ENCODE measurements around the gene DCXR.

DNA sequence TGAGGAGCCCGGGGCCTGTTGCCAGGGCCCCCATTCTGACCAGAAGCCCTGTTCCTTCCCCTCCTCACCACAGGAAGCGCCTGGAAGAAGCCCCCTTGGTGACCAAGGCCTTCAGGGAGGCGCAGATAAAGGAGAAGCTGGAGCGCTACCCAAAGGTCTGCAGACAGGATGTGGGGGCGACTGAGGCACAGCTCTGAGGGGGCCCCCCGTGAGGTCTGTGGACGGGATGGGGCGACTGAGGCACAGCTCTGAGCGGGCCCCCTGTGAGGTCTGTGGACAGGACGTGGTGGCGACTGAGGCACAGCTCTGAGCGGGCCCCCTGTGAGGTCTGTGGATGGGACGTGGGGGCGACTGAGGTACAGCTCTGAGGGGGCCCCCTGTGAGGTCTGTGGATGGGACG lies 28.1 kb downstream of the DCXR start:
- TF ChIP-seq, protein P1, sequence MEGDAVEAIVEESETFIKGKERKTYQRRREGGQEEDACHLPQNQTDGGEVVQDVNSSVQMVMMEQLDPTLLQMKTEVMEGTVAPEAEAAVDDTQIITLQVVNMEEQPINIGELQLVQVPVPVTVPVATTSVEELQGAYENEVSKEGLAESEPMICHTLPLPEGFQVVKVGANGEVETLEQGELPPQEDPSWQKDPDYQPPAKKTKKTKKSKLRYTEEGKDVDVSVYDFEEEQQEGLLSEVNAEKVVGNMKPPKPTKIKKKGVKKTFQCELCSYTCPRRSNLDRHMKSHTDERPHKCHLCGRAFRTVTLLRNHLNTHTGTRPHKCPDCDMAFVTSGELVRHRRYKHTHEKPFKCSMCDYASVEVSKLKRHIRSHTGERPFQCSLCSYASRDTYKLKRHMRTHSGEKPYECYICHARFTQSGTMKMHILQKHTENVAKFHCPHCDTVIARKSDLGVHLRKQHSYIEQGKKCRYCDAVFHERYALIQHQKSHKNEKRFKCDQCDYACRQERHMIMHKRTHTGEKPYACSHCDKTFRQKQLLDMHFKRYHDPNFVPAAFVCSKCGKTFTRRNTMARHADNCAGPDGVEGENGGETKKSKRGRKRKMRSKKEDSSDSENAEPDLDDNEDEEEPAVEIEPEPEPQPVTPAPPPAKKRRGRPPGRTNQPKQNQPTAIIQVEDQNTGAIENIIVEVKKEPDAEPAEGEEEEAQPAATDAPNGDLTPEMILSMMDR (conservative IDR thresholded peaks at IDR 0.05; ENCODE audit: low read depth, low read length): no peak
- TF ChIP-seq EZH2 (IDR thresholded peaks at IDR 0.05; ENCODE audit: borderline replicate concordance, low read depth, low read length, poor library complexity, severe bottlenecking): no peak

Measured in A673 (cell line).